Endothelial cell of umbilical vein (primary cell): ENCODE measurements around the gene C5orf47. TPM values are rescaled to one million over a fixed set of nuclear protein-coding genes. Genes with fewer than 3 reads are reported as not detected.
A peak's percentile ranks its signal among the peaks of the same experiment; 100 is the strongest.

ENCODE experiments used
- BruUV-seq: library from RNA; stranded (reverse); fragments of 400-500 nt; replicated peaks from 2 replicates; lab custom pipeline; 2021; lab: Mats Ljungman, UMichigan
- CTCF ChIA-PET: fragments of 300-600, 350-600 bp; sonication (Branson Sonifier 250); formaldehyde crosslinking; loops from one replicate; lab custom pipeline; 2021; ENCODE audit warnings: antibody characterized with exemption, inconsistent platforms; lab: Charles Lee
- POLR2A ChIA-PET: fragments of 300-600, 350-600 bp; sonication (Branson Sonifier 250); formaldehyde crosslinking; loops from one replicate; lab custom pipeline; 2021; ENCODE audit warnings: antibody characterized with exemption, inconsistent platforms; lab: Charles Lee
- DNase-seq: peaks from one replicate; pipeline ENCODE4 v3.0.0-alpha.2; 2011; ENCODE audit warnings: low read depth, low spot score
- FAIRE-seq: peaks from 2 replicates; lab custom pipeline; 2011; peaks lifted over from hg19 to GRCh38; lab: Jason Lieb, UNC
- H2AFZ ChIP-seq: 2 replicates; pipeline ENCODE4 v1.6.0; 2012; ENCODE audit warnings: low read depth, low read length, control low read depth, inconsistent platforms
- H3K27ac ChIP-seq: 2 replicates; pipeline ENCODE4 v1.5.1; 2011; ENCODE audit warnings: low read depth, mild to moderate bottlenecking, control low read depth, low read length, moderate library complexity; ENCODE audit not compliant: insufficient read depth
- H3K27me3 ChIP-seq, 2 experiments: 2 replicates each; pipeline versions ENCODE4 v1.6.0 to v1.6.1; 2011; ENCODE audit warnings: low read length in 2 of 2, mixed read lengths in 1 of 2; ENCODE audit not compliant: control insufficient read depth in 2 of 2, insufficient read depth in 2 of 2
- H3K36me3 ChIP-seq, 2 experiments: 2 replicates in 1 of 2; 3 replicates in 1 of 2; pipeline ENCODE4 v1.5.1; 2011; ENCODE audit warnings: low read length in 2 of 2, mild to moderate bottlenecking in 1 of 2, moderate library complexity in 1 of 2; ENCODE audit not compliant: control insufficient read depth in 2 of 2, insufficient read depth in 2 of 2; ENCODE audit errors: extremely low read depth in 1 of 2
- H3K4me1 ChIP-seq: 3 replicates; pipeline ENCODE4 v1.5.1; 2011; ENCODE audit warnings: mild to moderate bottlenecking, low read length; ENCODE audit not compliant: control insufficient read depth, insufficient read depth; ENCODE audit errors: extremely low read depth
- H3K4me2 ChIP-seq: 2 replicates; pipeline ENCODE4 v1.6.1; 2011; ENCODE audit warnings: low read length, control low read depth, mixed read lengths; ENCODE audit not compliant: insufficient read depth
- H3K4me3 ChIP-seq, 3 experiments: fragments of 200-600 bp in 1 of 3; sonication (generic), shearing (Covaris generic) in 1 of 3; replicated peaks in 1 of 3; 2 replicates each; pipeline ENCODE4 v1.5.1; 2011 to 2016; ENCODE audit warnings: control low read depth in 3 of 3, low read length in 3 of 3, mild to moderate bottlenecking in 2 of 3, inconsistent platforms in 1 of 3, low read depth in 1 of 3, moderate library complexity in 1 of 3; ENCODE audit not compliant: insufficient read depth in 1 of 3
- H3K79me2 ChIP-seq: 2 replicates; pipeline ENCODE4 v1.6.0; 2012; ENCODE audit warnings: low read length, inconsistent platforms; ENCODE audit not compliant: control insufficient read depth, insufficient read depth
- H3K9ac ChIP-seq: replicated peaks from 2 replicates; pipeline ENCODE3; 2011; ENCODE audit warnings: low read length, control low read depth; ENCODE audit not compliant: insufficient read depth; ENCODE audit errors: extremely low read depth
- H3K9me1 ChIP-seq: replicated peaks from 3 replicates; pipeline ENCODE4 v1.6.0; 2011; ENCODE audit warnings: mild to moderate bottlenecking, low read length; ENCODE audit not compliant: control insufficient read depth, insufficient read depth; ENCODE audit errors: extremely low read depth
- H3K9me3 ChIP-seq: replicated peaks from 2 replicates; pipeline ENCODE4 v1.5.1; 2012; ENCODE audit warnings: low read length, inconsistent platforms; ENCODE audit not compliant: control insufficient read depth, insufficient read depth
- H4K20me1 ChIP-seq: replicated peaks from 2 replicates; pipeline ENCODE3; 2011; ENCODE audit warnings: mild to moderate bottlenecking, low read length; ENCODE audit not compliant: control insufficient read depth, insufficient read depth; ENCODE audit errors: extremely low read depth
- CTCF ChIP-seq, 2 donors: IDR thresholded peaks; 1 replicate in 1 of 2; 2 replicates in 1 of 2; pipeline ENCODE4 v1.5.1; 2011; ENCODE audit warnings: low read length in 2 of 2, mild to moderate bottlenecking in 2 of 2, moderate library complexity in 2 of 2, control low read depth in 1 of 2, inconsistent platforms in 1 of 2, low read depth in 1 of 2; ENCODE audit not compliant: insufficient read depth in 1 of 2; ENCODE audit errors: extremely low read depth in 1 of 2
- EZH2 ChIP-seq: IDR thresholded peaks from 2 replicates; pipeline ENCODE4 v1.6.1; 2012; ENCODE audit warnings: borderline replicate concordance, low read depth, mild to moderate bottlenecking, moderate library complexity, low read length, inconsistent platforms; ENCODE audit not compliant: severe bottlenecking
- dilution Hi-C: fragments of 300-500 bp; cut with MboI; formaldehyde crosslinking; loops from one replicate; pipeline ENCODE4 v1.15.0; 2019; ENCODE audit warnings: low sequenced_read_pairs; ENCODE audit not compliant: extremely low pct_ligation_motif_present
- intact Hi-C: fragments of 100-400 bp; cut with micrococcal nuclease; formaldehyde crosslinking; loops from one replicate; pipeline ENCODE4 v1.10.0; 2022
- polyA plus RNA-seq, 4 experiments: library from polyadenylated mRNA; depleted of rRNA in 3 of 4; stranded (reverse) in 3 of 4; unstranded in 1 of 4; fragments of >200 nt; gene quantifications; 2 replicates each; pipeline versions ENCODE4 v1.2.1 to v1.2.3, GENCODE V29; 2011 to 2012; ENCODE audit warnings: missing spikeins in 1 of 4
- total RNA-seq: library from RNA; stranded (reverse); gene quantifications from 2 replicates; pipeline ENCODE4 v1.2.3, GENCODE V29; 2021

Gene C5orf47
- total and polyA plus RNA-seq, 2 donors (not counting 3 experiments of a cell fraction or from before 2014, with no cell fraction given): not detected

GRCh38 chr5:173971681-173972345, 17.2 kb upstream of the C5orf47 start:
- Histone ChIP-seq H3K9me1 (no peaks in the 10 kb centered on the region), H3K4me1 (peaks cover 6% of the 10 kb centered on the region), H3K79me2 (no peaks in the 10 kb centered on the region), H3K27ac (no peak overlapping the region), H3K4me2 (no peak overlapping the region), H3K27me3 (peaks cover 0 to 2% of the 10 kb centered on the region in 2 experiments), H3K9me3 (no peaks in the 10 kb centered on the region), H2AFZ (no peak overlapping the region), H4K20me1 (no peaks in the 10 kb centered on the region), H3K4me3 (no peak overlapping the region), H3K9ac (no peak overlapping the region), H3K36me3 (no peaks in the 10 kb centered on the region)
- TF ChIP-seq CTCF (IDR thresholded peaks at IDR 0.05; ENCODE audit: extremely low read depth in 1 of 2, insufficient read depth in 1 of 2, low read depth in 1 of 2, low read length in 2 of 2) (no peak), EZH2 (no peak)
- DNase-seq (no peak), FAIRE-seq (no peak)
- CTCF ChIA-PET: interaction anchor here (1.2 to 4.1 kb wide), 6 partner anchors 9 to 353 kb away, joined by 4 to 150 read pairs (median 9); partner anchors contain the start of gene BOD1
- no TSS peak for BruUV-seq
- intact Hi-C loops (no loop called here), dilution Hi-C loops (no loop called here)
- POLR2A ChIA-PET: interaction anchor here (0.9 to 1.6 kb wide), 2 partner anchors 84 to 356 kb away, joined by 3 to 4 read pairs; partner anchors contain the start of genes BOD1 and CPEB4

GRCh38 chr5:173972607-173972924, 16.4 kb upstream of the C5orf47 start:
- dilution Hi-C loops: no loop called here
- Histone ChIP-seq H3K79me2 (no peaks in the 10 kb centered on the region), H3K9ac (peak overlapping the region; percentile 45), H3K4me3 (peak overlapping the region in 2 of 3 experiments; percentile 36 to 59), H3K9me1 (no peaks in the 10 kb centered on the region), H4K20me1 (no peaks in the 10 kb centered on the region), H3K27ac (no peak overlapping the region), H3K9me3 (no peaks in the 10 kb centered on the region), H3K36me3 (no peaks in the 10 kb centered on the region), H3K27me3 (peaks cover 0 to 2% of the 10 kb centered on the region in 2 experiments), H2AFZ (peak overlapping the region; percentile 98), H3K4me1 (peaks cover 6% of the 10 kb centered on the region), H3K4me2 (peak overlapping the region; percentile 75)
- FAIRE-seq (no peak), DNase-seq (no peak)
- TF ChIP-seq EZH2: no peak
- BruUV-seq: no TSS peak
- intact Hi-C loops: no loop called here
- POLR2A ChIA-PET: interaction anchor here (0.9 kb wide), 1 partner anchor 357 kb away, joined by 3 read pairs; the partner anchor contains the start of gene BOD1
- CTCF ChIA-PET: interaction anchor here (1.0 to 4.1 kb wide), 29 partner anchors 9 to 400 kb away, joined by 3 to 150 read pairs (median 6); partner anchors contain the start of genes BOD1 and CPEB4
